ENCODE measurements around the gene PCK2. TPM values are rescaled to one million over a fixed set of nuclear protein-coding genes. Genes with fewer than 3 reads are reported as not detected.
A peak's percentile ranks its signal among the peaks of the same experiment; 100 is the strongest.

Gene PCK2
- total and polyA plus RNA-seq, 4 donors, result 8.9 to 91.7 (median 38.2) TPM

- peak within 1 kb of the TSS; percentile 48 to 63 for H3K27ac ChIP-seq (ENCODE audit: low read depth in 1 of 2, low read length in 1 of 2)
- H3K9ac ChIP-seq (ENCODE audit: insufficient read depth in 1 of 2, low read length in 2 of 2), result peak within 1 kb of the TSS; percentile 17 to 60
Observed at GRCh38 chr14:24051789-24052655, 42.1 kb upstream of the PCK2 start, which contains the start of gene CARMIL3. CARMIL3 (plus strand) TSS chr14:24052009; CDS start chr14:24052154, 145 bp downstream.

GRCh38 chr14:24052656-24053547, 41.2 kb upstream of the PCK2 start:
- no peak for TF ChIP-seq CTCF (IDR thresholded peaks at IDR 0.05; ENCODE audit: control extremely low read depth, extremely low read depth)
- peaks cover 0 to 18% (median 0%) of the 10 kb centered on the region in 5 donors for H3K4me1 ChIP-seq (ENCODE audit: control insufficient read depth in 5 of 5, insufficient read depth in 5 of 5, low read length in 5 of 5)
- H3K36me3 ChIP-seq (ENCODE audit: control insufficient read depth in 4 of 4, insufficient read depth in 4 of 4, low read length in 4 of 4), result no peaks in the 10 kb centered on the region
- no peak overlapping the region for H3K27ac ChIP-seq (ENCODE audit: low read depth in 1 of 2, low read length in 1 of 2)
- H3K9ac ChIP-seq (ENCODE audit: insufficient read depth in 1 of 2, low read length in 2 of 2), result no peak overlapping the region
- H3K27me3 ChIP-seq (ENCODE audit: control insufficient read depth in 3 of 3, insufficient read depth in 3 of 3, low read length in 2 of 3), result peaks cover 0 to 6% (median 3%) of the 10 kb centered on the region in 3 donors
- DNase-seq, result no peak
- ATAC-seq (ENCODE audit: insufficient read depth, low FRiP score), result no peak
- WGBS, 2 donors, result 55 to 64% methylated on average over 20 of the region's 20 CpGs
- no peak overlapping the region for H3K4me3 ChIP-seq
- no peaks in the 10 kb centered on the region for H3K9me3 ChIP-seq (ENCODE audit: control insufficient read depth in 4 of 4, insufficient read depth in 3 of 4, low read length in 3 of 4)

More at GRCh38 chr14:24051789-24052655, 42.1 kb upstream of the PCK2 start, which contains the start of gene CARMIL3:
- WGBS, 2 donors, result 1 to 2% methylated on average over 66 to 92 of the region's 92 CpGs
- Histone ChIP-seq H3K36me3 (ENCODE audit: control insufficient read depth in 4 of 4, insufficient read depth in 4 of 4, low read length in 4 of 4) (no peaks in the 10 kb centered on the region), H3K4me3 (peak within 1 kb of the TSS; percentile 75), H3K27me3 (ENCODE audit: control insufficient read depth in 3 of 3, insufficient read depth in 3 of 3, low read length in 2 of 3) (peaks cover 0 to 6% (median 3%) of the 10 kb centered on the region in 3 donors), H3K9me3 (ENCODE audit: control insufficient read depth in 4 of 4, insufficient read depth in 3 of 4, low read length in 3 of 4) (no peaks in the 10 kb centered on the region), H3K4me1 (ENCODE audit: control insufficient read depth in 5 of 5, insufficient read depth in 5 of 5, low read length in 5 of 5) (peaks cover 0 to 18% (median 0%) of the 10 kb centered on the region in 5 donors)
- DNase-seq, result peak; percentile 68 to 89 (median 77)
- ATAC-seq (ENCODE audit: insufficient read depth, low FRiP score), result peak; percentile 90
- TF ChIP-seq CTCF (IDR thresholded peaks at IDR 0.05; ENCODE audit: control extremely low read depth, extremely low read depth), result no peak

- 77 to 88% methylated on average over 10 of the region's 10 CpGs for WGBS, 2 donors
- Histone ChIP-seq H3K4me3 (no peak overlapping the region), H3K4me1 (ENCODE audit: control insufficient read depth in 5 of 5, insufficient read depth in 5 of 5, low read length in 5 of 5) (peaks cover 0 to 22% (median 0%) of the 10 kb centered on the region in 5 donors), H3K9me3 (ENCODE audit: control insufficient read depth in 4 of 4, insufficient read depth in 3 of 4, low read length in 3 of 4) (no peaks in the 10 kb centered on the region), H3K36me3 (ENCODE audit: control insufficient read depth in 4 of 4, insufficient read depth in 4 of 4, low read length in 4 of 4) (no peaks in the 10 kb centered on the region), H3K27me3 (ENCODE audit: control insufficient read depth in 3 of 3, insufficient read depth in 3 of 3, low read length in 2 of 3) (peaks cover 0 to 6% (median 3%) of the 10 kb centered on the region in 3 donors), H3K27ac (ENCODE audit: low read depth in 1 of 2, low read length in 1 of 2) (no peak overlapping the region), H3K9ac (ENCODE audit: insufficient read depth in 1 of 2, low read length in 2 of 2) (no peak overlapping the region)
- no peak for TF ChIP-seq CTCF (IDR thresholded peaks at IDR 0.05; ENCODE audit: control extremely low read depth, extremely low read depth)
- DNase-seq (no peak), ATAC-seq (ENCODE audit: insufficient read depth, low FRiP score) (no peak)
Observed at GRCh38 chr14:24053548-24054323, 40.4 kb upstream of the PCK2 start.

All from lung (tissue), 12 donors.